Mesodermal cell (in vitro differentiated cells): ENCODE measurements around the gene GNG7. TPM values are rescaled to one million over a fixed set of nuclear protein-coding genes. Genes with fewer than 3 reads are reported as not detected.

Experiments
- H3K27ac ChIP-seq: 2 replicates; pipeline ENCODE4 v1.7.0; 2013; ENCODE audit warnings: mild to moderate bottlenecking, low read depth, low read length, moderate library complexity; ENCODE audit not compliant: severe bottlenecking
- H3K36me3 ChIP-seq: 2 replicates; pipeline ENCODE4 v1.7.1; 2013; ENCODE audit warnings: mild to moderate bottlenecking, low read length, moderate library complexity; ENCODE audit not compliant: control insufficient read depth, insufficient read depth
- H3K4me1 ChIP-seq: one replicate; pipeline ENCODE4 v1.7.1; 2013; ENCODE audit warnings: mild to moderate bottlenecking, low read length; ENCODE audit not compliant: insufficient read depth, control insufficient read depth, poor library complexity, severe bottlenecking
- H3K4me3 ChIP-seq: 2 replicates; pipeline ENCODE4 v1.7.0; 2013; ENCODE audit warnings: low read length, control low read depth, mild to moderate bottlenecking; ENCODE audit not compliant: insufficient read depth, poor library complexity, severe bottlenecking; ENCODE audit errors: extremely low read depth
- H3K9me3 ChIP-seq: 2 replicates; pipeline ENCODE4 v1.7.1; 2013; ENCODE audit warnings: mild to moderate bottlenecking, low read length, moderate library complexity; ENCODE audit not compliant: control insufficient read depth
- WGBS, 2 experiments: methylation state at CpG; one replicate each; pipeline ENCODE4 v1.1.5; 2013; ENCODE audit warnings: missing lambda C conversion rate in 2 of 2; ENCODE audit not compliant: insufficient coverage in 2 of 2; 5-methylcytosine and 5-hydroxymethylcytosine counted together
- polyA plus RNA-seq, 2 experiments: library from polyadenylated mRNA; stranded (reverse); fragments of 50-300 nt; gene quantifications; one replicate each; pipeline ENCODE4 v1.2.3, GENCODE V29; 2013

The GNG7 gene
- 6.0 TPM for polyA plus RNA-seq (2013, experiment 1 of 2)
- 3.7 TPM for polyA plus RNA-seq (2013, experiment 2 of 2)

- H3K36me3 ChIP-seq: no peaks in the 10 kb centered on the region
- H3K4me1 ChIP-seq: peaks cover 5% of the 10 kb centered on the region
- H3K4me3 ChIP-seq: peak within 1 kb of the TSS; percentile 55
- 1 to 4% methylated on average over 47 to 68 of the region's 77 CpGs for WGBS, 2 experiments
- H3K9me3 ChIP-seq: no peaks in the 10 kb centered on the region
- H3K27ac ChIP-seq: no peak within 1 kb of the TSS
Observed at GRCh38 chr19:2702170-2703076, at the start of gene GNG7. Gene GNG7, minus strand, starts transcription at chr19:2702694. Its CDS starts 182,006 bp downstream, at chr19:2520688.

- Histone ChIP-seq H3K4me3 (no peak overlapping the region), H3K9me3 (no peaks in the 10 kb centered on the region), H3K36me3 (peaks cover 31% of the 10 kb centered on the region), H3K4me1 (no peaks in the 10 kb centered on the region), H3K27ac (no peak overlapping the region)
- 91 to 92% methylated on average over 13 to 21 of the region's 21 CpGs for WGBS, 2 experiments
Observed at GRCh38 chr19:2751438-2751830, 48.9 kb upstream of the GNG7 start.

- H3K27ac ChIP-seq: no peak overlapping the region
- H3K36me3 ChIP-seq: peaks cover 26% of the 10 kb centered on the region
- H3K4me3 ChIP-seq: no peak overlapping the region
- WGBS, 2 experiments: 86 to 87% methylated on average over 16 to 17 of the region's 17 CpGs
- H3K9me3 ChIP-seq: no peaks in the 10 kb centered on the region
- no peaks in the 10 kb centered on the region for H3K4me1 ChIP-seq
Observed at GRCh38 chr19:2750808-2751437, 48.4 kb upstream of the GNG7 start.

- Histone ChIP-seq H3K27ac (no peak overlapping the region), H3K4me1 (no peaks in the 10 kb centered on the region), H3K4me3 (no peak overlapping the region), H3K36me3 (no peaks in the 10 kb centered on the region), H3K9me3 (no peaks in the 10 kb centered on the region)
- 83 to 84% methylated on average over 4 to 5 of the region's 7 CpGs for WGBS, 2 experiments
Observed at GRCh38 chr19:2747349-2747748, 44.9 kb upstream of the GNG7 start.

GRCh38 chr19:2744113-2744512 lies 41.6 kb upstream of the GNG7 start:
- no peak overlapping the region for H3K27ac ChIP-seq
- no peaks in the 10 kb centered on the region for H3K9me3 ChIP-seq
- no peaks in the 10 kb centered on the region for H3K4me1 ChIP-seq
- 33 to 37% methylated on average over 1 to 2 of the region's 4 CpGs for WGBS, 2 experiments
- H3K4me3 ChIP-seq: no peak overlapping the region
- H3K36me3 ChIP-seq: no peaks in the 10 kb centered on the region

- 60 to 78% methylated on average over 7 to 8 of the region's 8 CpGs for WGBS, 2 experiments
- H3K4me3 ChIP-seq: no peak overlapping the region
Observed at GRCh38 chr19:2743099-2743498, 40.6 kb upstream of the GNG7 start.

GRCh38 chr19:2740314-2740656 lies 37.8 kb upstream of the GNG7 start:
- 47 to 53% methylated on average over 11 to 13 of the region's 13 CpGs for WGBS, 2 experiments
- Histone ChIP-seq H3K36me3 (peaks cover 20% of the 10 kb centered on the region), H3K9me3 (peaks cover 5% of the 10 kb centered on the region), H3K27ac (no peak overlapping the region), H3K4me1 (no peaks in the 10 kb centered on the region), H3K4me3 (no peak overlapping the region)

More at GRCh38 chr19:2743099-2743498, 40.6 kb upstream of the GNG7 start:
- no peaks in the 10 kb centered on the region for H3K9me3 ChIP-seq
- no peaks in the 10 kb centered on the region for H3K4me1 ChIP-seq
- no peaks in the 10 kb centered on the region for H3K36me3 ChIP-seq
- H3K27ac ChIP-seq: no peak overlapping the region

- H3K36me3 ChIP-seq: peaks cover 24% of the 10 kb centered on the region
- peaks cover 5% of the 10 kb centered on the region for H3K9me3 ChIP-seq
- peak within 1 kb of the TSS; percentile 92 for H3K4me3 ChIP-seq
- no peak within 1 kb of the TSS for H3K27ac ChIP-seq
- H3K4me1 ChIP-seq: no peaks in the 10 kb centered on the region
- WGBS, 2 experiments: 1% methylated on average over 44 to 61 of the region's 64 CpGs
Observed at GRCh38 chr19:2739602-2740313, 37.3 kb upstream of the GNG7 start, which contains the start of gene SLC39A3. Gene SLC39A3, minus strand, starts transcription at chr19:2740017. Its CDS starts 2,760 bp downstream, at chr19:2737257.

GRCh38 chr19:2736550-2737190 lies 34.2 kb upstream of the GNG7 start:
- Histone ChIP-seq H3K4me1 (no peaks in the 10 kb centered on the region), H3K27ac (no peak overlapping the region)
- 95% methylated on average over 10 to 11 of the region's 15 CpGs for WGBS, 2 experiments

GRCh38 chr19:2735374-2735773 lies 32.9 kb upstream of the GNG7 start:
- H3K36me3 ChIP-seq: peaks cover 35% of the 10 kb centered on the region
- WGBS, 2 experiments: 95 to 97% methylated on average over 8 to 12 of the region's 12 CpGs
- no peak overlapping the region for H3K4me3 ChIP-seq
- H3K27ac ChIP-seq: no peak overlapping the region
- H3K4me1 ChIP-seq: no peaks in the 10 kb centered on the region
- peaks cover 5% of the 10 kb centered on the region for H3K9me3 ChIP-seq

More at GRCh38 chr19:2736550-2737190, 34.2 kb upstream of the GNG7 start:
- Histone ChIP-seq H3K4me3 (no peak overlapping the region), H3K9me3 (peaks cover 5% of the 10 kb centered on the region), H3K36me3 (peaks cover 35% of the 10 kb centered on the region)
